ENCODE measurements around the gene NAALADL2. TPM values are rescaled to one million over a fixed set of nuclear protein-coding genes. Genes with fewer than 3 reads are reported as not detected.

The NAALADL2 gene
- total RNA-seq, 1 donor from 2014 or later, result 2.8 TPM

- TF ChIP-seq CTCF (conservative IDR thresholded peaks at IDR 0.05), result no peak
- no peak overlapping the region for H3K4me3 Mint-ChIP-seq
- DNase-seq (ENCODE audit: low read depth, low spot score), result no peak
- H3K36me3 Mint-ChIP-seq (ENCODE audit: low read depth), result no peaks in the 10 kb centered on the region
- no peaks in the 10 kb centered on the region for H3K4me1 Mint-ChIP-seq
- H3K9me3 Mint-ChIP-seq, result peaks cover 5% of the 10 kb centered on the region
- no peak overlapping the region for H3K27ac Mint-ChIP-seq (ENCODE audit: unreplicated experiment)
- no peaks in the 10 kb centered on the region for H3K27me3 Mint-ChIP-seq (ENCODE audit: low read depth)
These were observed 820.4 kb downstream of the NAALADL2 start for GRCh38 chr3:175679568-175679967.

GRCh38 chr3:175692256-175692655, 833.1 kb downstream of the NAALADL2 start:
- TF ChIP-seq CTCF (conservative IDR thresholded peaks at IDR 0.05), result no peak
- no peaks in the 10 kb centered on the region for H3K9me3 Mint-ChIP-seq
- H3K4me3 Mint-ChIP-seq, result no peak overlapping the region
- H3K27ac Mint-ChIP-seq (ENCODE audit: unreplicated experiment), result no peak overlapping the region
- DNase-seq (ENCODE audit: low read depth, low spot score), result no peak
- H3K36me3 Mint-ChIP-seq (ENCODE audit: low read depth), result no peaks in the 10 kb centered on the region
- peaks cover 7% of the 10 kb centered on the region for H3K4me1 Mint-ChIP-seq
- H3K27me3 Mint-ChIP-seq (ENCODE audit: low read depth), result no peaks in the 10 kb centered on the region

GRCh38 chr3:175695251-175695650, 836.1 kb downstream of the NAALADL2 start:
- Mint-ChIP-seq H3K4me3 (no peak overlapping the region), H3K27me3 (ENCODE audit: low read depth) (no peaks in the 10 kb centered on the region), H3K4me1 (peaks cover 7% of the 10 kb centered on the region), H3K36me3 (ENCODE audit: low read depth) (no peaks in the 10 kb centered on the region), H3K27ac (ENCODE audit: unreplicated experiment) (no peak overlapping the region), H3K9me3 (no peaks in the 10 kb centered on the region)
- TF ChIP-seq CTCF (conservative IDR thresholded peaks at IDR 0.05), result no peak
- no peak for DNase-seq (ENCODE audit: low read depth, low spot score)

- DNase-seq (ENCODE audit: low read depth, low spot score), result no peak
- Mint-ChIP-seq H3K27me3 (ENCODE audit: low read depth) (no peaks in the 10 kb centered on the region), H3K27ac (ENCODE audit: unreplicated experiment) (no peak overlapping the region), H3K4me3 (no peak overlapping the region), H3K4me1 (no peaks in the 10 kb centered on the region), H3K9me3 (no peaks in the 10 kb centered on the region), H3K36me3 (ENCODE audit: low read depth) (no peaks in the 10 kb centered on the region)
- TF ChIP-seq CTCF (conservative IDR thresholded peaks at IDR 0.05), result no peak
These were observed 843.8 kb downstream of the NAALADL2 start for GRCh38 chr3:175702956-175703355.

- Mint-ChIP-seq H3K4me3 (no peak overlapping the region), H3K4me1 (no peaks in the 10 kb centered on the region), H3K36me3 (ENCODE audit: low read depth) (no peaks in the 10 kb centered on the region), H3K27ac (ENCODE audit: unreplicated experiment) (no peak overlapping the region), H3K27me3 (ENCODE audit: low read depth) (no peaks in the 10 kb centered on the region), H3K9me3 (no peaks in the 10 kb centered on the region)
- TF ChIP-seq CTCF (conservative IDR thresholded peaks at IDR 0.05), result no peak
- no peak for DNase-seq (ENCODE audit: low read depth, low spot score)
These were observed 845.4 kb downstream of the NAALADL2 start for GRCh38 chr3:175704366-175705055.

Measured in neural crest cell (in vitro differentiated cells).